ENCODE results near the gene TMEM131L.
"Not testable (repeated sequence)": the region's sequence is repeated elsewhere in the genome, so short reads cannot be mapped to it uniquely, and the experiment has no call there.

Gene TMEM131L

DNA sequence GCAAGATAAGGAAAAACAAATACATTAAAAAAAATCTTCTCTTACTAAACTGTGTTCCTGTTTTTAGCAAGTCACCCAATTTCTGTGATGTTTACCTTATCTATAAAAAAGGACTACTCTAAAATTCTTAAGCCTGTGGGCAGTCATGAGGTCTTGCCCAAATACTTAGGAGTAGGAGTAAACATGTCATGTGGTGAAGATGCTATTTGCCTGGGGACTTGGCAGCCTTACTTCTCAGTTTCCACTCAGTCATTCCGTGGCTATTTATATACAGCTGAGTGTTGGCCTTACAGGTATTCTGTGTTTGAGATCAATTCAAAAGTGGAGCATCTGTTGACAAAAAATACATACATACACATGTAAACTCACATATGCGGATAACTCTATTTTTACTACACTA is 128.1 kb downstream of the TMEM131L start:
- intact Hi-C loops (cut with DNase I; ENCODE audit: low total_unique reads): no loop called here
- H3K27ac ChIP-seq: peak overlapping the region; percentile 53 to 64
- DNase-seq: no peak
- TF ChIP-seq, protein P1, sequence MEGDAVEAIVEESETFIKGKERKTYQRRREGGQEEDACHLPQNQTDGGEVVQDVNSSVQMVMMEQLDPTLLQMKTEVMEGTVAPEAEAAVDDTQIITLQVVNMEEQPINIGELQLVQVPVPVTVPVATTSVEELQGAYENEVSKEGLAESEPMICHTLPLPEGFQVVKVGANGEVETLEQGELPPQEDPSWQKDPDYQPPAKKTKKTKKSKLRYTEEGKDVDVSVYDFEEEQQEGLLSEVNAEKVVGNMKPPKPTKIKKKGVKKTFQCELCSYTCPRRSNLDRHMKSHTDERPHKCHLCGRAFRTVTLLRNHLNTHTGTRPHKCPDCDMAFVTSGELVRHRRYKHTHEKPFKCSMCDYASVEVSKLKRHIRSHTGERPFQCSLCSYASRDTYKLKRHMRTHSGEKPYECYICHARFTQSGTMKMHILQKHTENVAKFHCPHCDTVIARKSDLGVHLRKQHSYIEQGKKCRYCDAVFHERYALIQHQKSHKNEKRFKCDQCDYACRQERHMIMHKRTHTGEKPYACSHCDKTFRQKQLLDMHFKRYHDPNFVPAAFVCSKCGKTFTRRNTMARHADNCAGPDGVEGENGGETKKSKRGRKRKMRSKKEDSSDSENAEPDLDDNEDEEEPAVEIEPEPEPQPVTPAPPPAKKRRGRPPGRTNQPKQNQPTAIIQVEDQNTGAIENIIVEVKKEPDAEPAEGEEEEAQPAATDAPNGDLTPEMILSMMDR (IDR thresholded peaks at IDR 0.05): no peak
- H3K36me3 ChIP-seq: peaks cover 25 to 53% (median 50%) of the 10 kb centered on the region in 3 donors
- H3K4me1 ChIP-seq: peaks cover 0 to 24% (median 5%) of the 10 kb centered on the region in 4 donors
- H3K9me3 ChIP-seq: no peaks in the 10 kb centered on the region
- H3K4me3 ChIP-seq: no peak overlapping the region
- H3K27me3 ChIP-seq: no peaks in the 10 kb centered on the region

DNA sequence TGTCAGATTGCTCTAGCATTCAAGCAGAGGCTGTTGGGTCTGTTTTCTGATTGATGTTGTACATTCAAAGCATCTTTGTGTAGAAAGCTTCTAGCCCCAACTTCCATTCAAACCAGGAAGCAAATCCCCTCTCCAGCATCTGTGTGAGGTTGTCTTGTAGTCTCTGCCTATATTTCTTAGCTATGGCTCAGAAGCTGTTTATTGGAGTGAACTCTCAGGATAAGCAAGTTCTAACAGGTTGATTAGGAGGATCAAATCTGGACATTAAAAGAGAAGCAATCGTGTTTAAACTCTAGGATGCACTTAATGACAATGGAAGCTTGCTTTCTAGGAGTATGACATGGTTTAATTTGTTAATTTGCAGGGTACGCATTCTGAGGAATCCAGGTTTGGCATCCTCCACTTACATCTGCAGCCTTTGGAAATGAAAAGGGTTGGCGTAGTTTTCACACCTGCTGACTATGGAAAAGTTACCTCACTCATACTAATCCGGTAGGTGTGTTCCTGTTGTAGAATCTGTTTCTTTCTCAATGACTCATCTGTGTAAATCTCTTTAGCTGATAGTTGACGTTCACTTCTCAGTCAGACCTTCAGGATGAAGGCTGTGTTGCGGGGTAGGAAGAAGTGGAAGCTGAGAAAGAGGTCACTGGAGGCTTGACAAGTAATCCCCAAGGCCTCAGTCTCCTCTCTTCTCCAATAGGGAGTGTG is 129.9 kb downstream of the TMEM131L start:
- H3K4me1 ChIP-seq: peaks cover 0 to 39% (median 12%) of the 10 kb centered on the region in 4 donors
- no peaks in the 10 kb centered on the region for H3K9me3 ChIP-seq
- DNase-seq: no peak
- peaks cover 21 to 54% (median 37%) of the 10 kb centered on the region in 3 donors for H3K36me3 ChIP-seq
- H3K27ac ChIP-seq: peak overlapping the region; percentile 5 to 28
- H3K4me3 ChIP-seq: no peak overlapping the region
- intact Hi-C loops (cut with DNase I; ENCODE audit: low total_unique reads): no loop called here
- no peaks in the 10 kb centered on the region for H3K27me3 ChIP-seq
- TF ChIP-seq, protein P1 (IDR thresholded peaks at IDR 0.05): no peak

DNA sequence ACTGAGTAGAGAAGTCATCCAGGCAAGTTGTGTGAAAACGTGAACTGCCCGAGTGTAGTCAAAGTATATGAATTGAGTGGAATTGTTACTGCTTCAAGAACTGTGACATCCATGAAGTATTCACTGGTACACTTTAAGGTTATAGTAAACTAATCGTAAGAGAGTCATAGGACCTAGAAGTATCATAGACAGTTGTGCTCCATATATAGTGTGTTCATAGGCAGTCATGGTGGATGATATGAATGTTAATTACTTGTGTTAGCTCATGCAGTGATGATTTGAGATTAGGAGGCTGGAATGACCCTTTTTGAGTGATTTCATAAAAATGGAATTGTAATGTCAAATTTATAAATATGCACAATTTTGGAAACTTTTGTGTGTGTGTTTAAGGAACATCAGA is 136.6 kb downstream of the TMEM131L start:
- H3K9me3 ChIP-seq: no peaks in the 10 kb centered on the region
- peaks cover 0 to 34% (median 10%) of the 10 kb centered on the region in 4 donors for H3K4me1 ChIP-seq
- no peak overlapping the region for H3K27ac ChIP-seq
- no peak overlapping the region for H3K4me3 ChIP-seq
- no peak for DNase-seq
- intact Hi-C loops (cut with DNase I; ENCODE audit: low total_unique reads): no loop called here
- H3K36me3 ChIP-seq: peaks cover 53 to 73% (median 61%) of the 10 kb centered on the region in 3 donors
- no peaks in the 10 kb centered on the region for H3K27me3 ChIP-seq
- TF ChIP-seq, protein P1 (IDR thresholded peaks at IDR 0.05): no peak

DNA sequence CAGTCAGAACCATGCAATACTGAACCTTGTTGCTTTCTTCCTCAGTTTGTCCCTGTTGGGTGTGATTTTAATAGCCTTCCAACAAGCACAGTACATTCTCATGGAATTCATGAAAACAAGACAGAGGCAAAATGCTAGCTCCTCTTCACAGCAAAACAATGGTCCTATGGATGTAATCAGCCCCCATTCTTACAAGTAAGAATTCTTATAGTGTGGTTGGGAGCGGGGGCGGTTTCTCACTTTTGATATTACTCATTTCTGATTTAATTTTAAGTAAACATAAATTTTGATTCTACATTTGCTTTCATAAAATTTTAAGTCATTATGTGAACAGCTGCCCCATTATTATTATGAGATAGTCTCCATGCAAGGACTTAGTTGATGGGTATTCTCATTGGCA is 137.1 kb downstream of the TMEM131L start:
- no peak for DNase-seq
- TF ChIP-seq, protein P1 (IDR thresholded peaks at IDR 0.05): no peak
- no peaks in the 10 kb centered on the region for H3K27me3 ChIP-seq
- H3K9me3 ChIP-seq: no peaks in the 10 kb centered on the region
- intact Hi-C loops (cut with DNase I; ENCODE audit: low total_unique reads): no loop called here
- peaks cover 53 to 70% (median 57%) of the 10 kb centered on the region in 3 donors for H3K36me3 ChIP-seq
- H3K4me1 ChIP-seq: peaks cover 0 to 34% (median 10%) of the 10 kb centered on the region in 4 donors
- no peak overlapping the region for H3K27ac ChIP-seq
- H3K4me3 ChIP-seq: no peak overlapping the region

DNA sequence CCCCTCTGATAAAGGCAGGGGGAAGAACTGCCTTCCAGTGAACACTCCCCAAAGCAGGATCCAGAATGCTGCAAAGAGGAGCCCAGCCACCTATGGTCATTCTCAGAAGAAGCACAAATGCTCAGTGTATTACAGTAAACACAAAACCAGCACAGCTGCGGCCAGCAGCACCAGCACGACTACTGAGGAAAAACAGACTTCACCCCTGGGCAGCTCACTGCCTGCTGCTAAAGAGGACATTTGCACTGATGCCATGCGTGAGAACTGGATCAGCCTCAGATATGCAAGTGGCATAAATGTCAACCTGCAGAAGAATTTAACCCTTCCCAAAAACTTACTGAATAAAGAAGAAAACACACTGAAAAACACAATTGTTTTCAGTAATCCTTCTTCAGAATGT is 137.7 kb downstream of the TMEM131L start:
- Histone ChIP-seq H3K4me3 (no peak overlapping the region), H3K4me1 (peaks cover 0 to 38% (median 10%) of the 10 kb centered on the region in 4 donors), H3K27me3 (no peaks in the 10 kb centered on the region), H3K27ac (peak overlapping the region in 1 of 2 donors; percentile 6), H3K9me3 (no peaks in the 10 kb centered on the region), H3K36me3 (peaks cover 50 to 64% (median 52%) of the 10 kb centered on the region in 3 donors)
- intact Hi-C loops (cut with DNase I; ENCODE audit: low total_unique reads): no loop called here
- TF ChIP-seq, protein P1 (IDR thresholded peaks at IDR 0.05): no peak
- DNase-seq: no peak

DNA sequence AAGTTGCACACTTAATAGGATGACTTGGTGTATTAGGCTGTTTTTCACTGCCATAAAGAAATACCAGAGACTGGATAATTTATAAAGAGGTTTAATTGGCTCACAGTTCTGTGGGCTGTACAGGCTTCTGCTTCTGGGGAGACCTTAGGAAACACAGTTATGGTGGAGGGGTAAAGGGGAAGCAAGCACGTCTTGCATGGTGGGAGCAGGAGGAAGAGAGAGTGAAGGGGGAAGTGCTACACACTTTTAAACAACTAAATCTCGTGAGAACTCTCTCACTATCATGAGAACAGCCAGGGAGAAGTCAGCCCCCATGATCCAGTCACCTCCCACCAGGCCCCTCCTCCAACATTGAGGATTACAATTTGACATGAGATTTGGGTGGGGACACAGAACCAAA is 142.9 kb downstream of the TMEM131L start:
- H3K9me3 ChIP-seq; H3K27ac ChIP-seq; DNase-seq; H3K27me3 ChIP-seq; H3K4me3 ChIP-seq; intact Hi-C loops (cut with DNase I; ENCODE audit: low total_unique reads): not testable (repeated sequence)
- Histone ChIP-seq H3K36me3 (peaks cover 35 to 44% (median 37%) of the 10 kb centered on the region in 3 donors), H3K4me1 (peaks cover 0 to 48% (median 3%) of the 10 kb centered on the region in 4 donors)
